DND-41 (cell line): ENCODE measurements around the gene CEP63.

Experiments used
- CTCF ChIP-seq: IDR thresholded peaks from 2 replicates; pipeline ENCODE4 v1.5.1; 2012; ENCODE audit warnings: borderline replicate concordance, low read length, moderate library complexity, mild to moderate bottlenecking; ENCODE audit not compliant: poor library complexity, severe bottlenecking; ENCODE audit errors: extremely low read depth
- EZH2 ChIP-seq: IDR thresholded peaks from 3 replicates; pipeline ENCODE4 v1.6.1; 2012; ENCODE audit warnings: borderline replicate concordance, low read depth, mild to moderate bottlenecking, moderate library complexity, low read length, inconsistent platforms; ENCODE audit not compliant: severe bottlenecking

DNA sequence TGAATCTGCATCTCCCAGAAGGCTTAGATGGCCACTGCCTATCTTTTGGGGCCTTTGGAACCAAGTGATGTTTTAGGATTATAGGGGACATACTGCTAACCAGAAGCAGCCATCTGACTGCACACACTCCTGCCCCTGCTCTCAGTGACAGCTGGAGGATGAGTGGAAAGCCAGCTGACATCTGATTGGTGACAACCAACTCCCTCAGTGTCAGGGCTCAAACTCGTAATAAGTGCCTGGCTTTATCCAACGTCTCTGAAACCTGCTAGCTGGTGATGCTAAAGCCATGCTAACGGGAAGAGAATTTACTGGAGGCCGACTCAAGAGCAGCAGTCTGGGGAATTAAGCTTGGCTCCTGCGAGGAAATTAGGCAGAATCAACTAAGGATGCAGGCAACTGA lies 129.9 kb downstream of the CEP63 start:
- TF ChIP-seq CTCF (no peak), EZH2 (no peak)
